ENCODE data around the gene CD300LD.
"Not testable (repeated sequence)": the region's sequence is repeated elsewhere in the genome, so short reads cannot be mapped to it uniquely, and the experiment has no call there.

CD300LD gene

DNA sequence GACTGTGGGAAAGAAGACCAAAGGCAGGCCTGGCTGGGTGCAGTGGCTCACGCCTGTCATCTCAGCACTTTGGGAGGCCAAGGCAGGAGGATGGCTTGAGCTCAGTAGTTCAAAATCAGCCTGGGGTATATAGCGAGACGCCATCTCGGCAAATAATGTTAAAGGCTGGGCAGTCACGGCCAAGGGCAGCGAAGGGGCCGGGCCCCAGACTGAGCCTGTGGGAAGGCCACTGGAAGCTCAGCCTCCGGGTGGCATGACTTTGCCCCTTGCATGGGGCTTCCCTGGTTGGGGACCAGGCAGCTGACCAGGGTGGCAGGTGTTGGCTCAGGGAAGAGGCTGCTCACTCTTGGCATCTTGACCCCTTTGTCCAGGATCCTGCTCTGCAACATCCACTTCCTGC, 14.0 kb upstream of the CD300LD start:
- no peak for DNase-seq (ENCODE audit: low read depth)

GRCh38 chr17:74605361-74605760, 13.3 kb upstream of the CD300LD start:
- DNase-seq (ENCODE audit: low read depth): no peak

DNA sequence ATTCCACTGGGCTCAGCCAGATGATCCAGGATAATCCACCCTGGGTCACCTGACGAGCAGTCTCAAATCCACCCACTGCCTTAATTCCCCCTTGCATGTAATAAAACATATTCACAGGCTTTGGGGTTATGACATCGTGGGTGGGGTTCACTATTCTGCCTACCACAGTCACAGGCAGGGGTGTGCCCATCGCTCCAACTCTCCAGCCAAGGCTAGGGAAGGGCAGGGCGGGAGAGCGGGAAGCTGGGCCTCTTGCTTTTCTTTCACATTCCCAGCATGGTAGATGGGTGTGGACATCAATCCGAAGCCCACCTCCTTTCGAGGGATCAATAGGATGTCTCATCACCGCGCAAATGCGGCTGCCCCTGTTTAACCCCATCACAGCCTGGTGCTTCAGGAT, 12.7 kb upstream of the CD300LD start:
- DNase-seq (ENCODE audit: low read depth): no peak

- DNase-seq (ENCODE audit: low read depth): no peak
Measured at GRCh38 chr17:74604200-74604599, 12.1 kb upstream of the CD300LD start.

DNA sequence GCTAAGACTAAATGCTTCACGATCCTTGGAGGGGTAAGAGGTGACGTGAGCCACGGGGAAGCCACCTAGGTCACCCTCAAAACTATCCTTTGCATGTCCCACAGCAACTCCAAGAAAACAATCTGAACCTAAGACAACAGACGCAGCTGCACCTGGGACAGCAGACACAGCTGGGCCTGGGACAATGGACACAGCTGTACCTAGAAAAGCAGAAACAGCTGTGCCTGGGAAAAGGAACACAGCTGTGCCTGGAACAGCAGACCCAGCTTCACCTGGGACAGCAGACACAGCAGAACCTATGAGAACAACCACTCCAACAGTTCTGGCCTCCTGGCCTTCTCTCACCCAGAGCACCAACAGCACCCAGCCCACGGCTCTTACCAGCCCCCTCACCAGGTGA, 11.7 kb upstream of the CD300LD start:
- DNase-seq (ENCODE audit: low read depth): no peak

GRCh38 chr17:74603037-74603635, 11.1 kb upstream of the CD300LD start:
- DNase-seq (ENCODE audit: low read depth): no peak

DNA sequence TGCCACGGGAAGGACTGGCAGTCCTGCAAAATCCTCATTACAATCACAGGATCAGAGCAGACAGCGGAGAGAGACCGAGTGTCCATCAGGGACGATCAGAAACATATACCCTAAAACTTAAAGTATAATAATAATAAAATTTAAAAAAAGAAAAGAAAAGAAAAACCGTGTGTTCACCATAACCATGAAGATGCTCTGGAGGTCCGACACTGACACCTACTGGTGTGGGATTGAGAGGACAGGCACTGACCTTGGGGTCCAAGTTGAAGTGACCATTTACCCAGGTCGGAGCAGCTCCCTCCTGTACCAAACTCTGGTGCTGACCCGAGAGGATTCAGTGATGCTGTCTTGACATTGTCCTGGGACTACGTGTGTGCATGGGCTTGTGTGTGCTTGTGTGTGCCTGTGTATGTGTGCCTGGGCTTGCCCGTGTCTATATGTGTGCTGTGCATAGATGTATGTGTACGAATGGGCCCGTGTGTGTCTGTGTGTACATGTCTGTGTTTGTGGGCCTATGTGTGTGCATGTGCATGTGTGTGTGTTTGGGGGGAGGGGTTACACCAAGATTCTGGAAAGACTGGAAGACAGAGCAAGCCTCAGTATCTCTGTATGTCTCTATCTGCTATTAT, 10.0 kb upstream of the CD300LD start:
- DNase-seq (ENCODE audit: low read depth): no peak

GRCh38 chr17:74599448-74599939, 7.4 kb upstream of the CD300LD start:
- DNase-seq (ENCODE audit: low read depth): no peak

DNA sequence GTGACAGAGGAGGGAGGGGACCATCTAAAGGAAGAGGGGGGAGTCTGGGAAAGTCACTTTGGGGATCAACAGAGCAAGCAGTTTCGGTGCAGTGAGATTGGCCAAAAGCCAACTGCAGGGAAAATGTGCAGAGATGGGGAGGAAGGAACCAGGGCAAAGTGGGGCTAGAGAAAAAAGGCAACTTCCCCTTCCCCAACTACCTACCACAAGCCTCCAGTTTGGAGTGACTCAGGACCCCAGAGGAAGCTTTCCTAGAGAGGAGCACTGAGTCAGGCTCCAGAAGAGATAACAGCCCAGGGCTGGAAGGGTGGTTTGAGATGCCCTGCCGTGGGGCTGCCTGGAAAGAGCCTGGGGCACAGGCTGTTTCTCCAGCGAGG, 6.9 kb upstream of the CD300LD start:
- no peak for DNase-seq (ENCODE audit: low read depth)

DNA sequence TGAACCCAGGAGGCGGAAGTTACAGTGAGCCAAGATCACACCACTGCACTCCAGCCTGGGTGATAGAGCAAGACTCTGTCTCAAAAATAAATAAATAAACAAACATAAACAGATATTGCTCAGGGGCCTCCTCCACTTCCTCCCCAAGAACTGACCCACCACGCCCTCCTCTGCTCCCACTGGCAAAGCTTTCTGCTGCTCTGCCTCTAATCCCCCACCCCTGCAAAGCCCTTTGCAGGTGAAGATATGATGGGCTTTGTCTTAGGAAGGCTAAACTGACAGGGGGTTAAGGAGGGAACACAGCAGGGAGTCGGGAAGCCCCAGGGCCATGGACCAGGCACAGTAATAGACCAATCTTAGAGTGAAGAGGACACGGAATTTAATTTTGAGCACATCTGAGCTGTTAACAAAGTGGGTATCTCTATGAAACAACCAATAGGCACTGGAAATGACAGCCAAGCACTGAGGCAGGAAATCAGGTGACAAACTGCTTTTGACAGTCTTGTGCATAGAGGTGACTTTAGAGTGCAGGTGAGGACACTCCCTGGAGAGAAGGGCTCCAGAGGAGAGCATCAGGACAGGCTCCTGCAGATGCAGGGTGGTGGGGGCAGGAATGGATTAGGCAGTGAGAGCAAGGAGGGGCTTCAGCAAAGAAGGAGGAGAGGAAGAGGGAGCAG, 6.4 kb upstream of the CD300LD start:
- DNase-seq (ENCODE audit: low read depth): no peak

GRCh38 chr17:74597069-74597790, 5.1 kb upstream of the CD300LD start:
- no peak for DNase-seq (ENCODE audit: low read depth)

DNA sequence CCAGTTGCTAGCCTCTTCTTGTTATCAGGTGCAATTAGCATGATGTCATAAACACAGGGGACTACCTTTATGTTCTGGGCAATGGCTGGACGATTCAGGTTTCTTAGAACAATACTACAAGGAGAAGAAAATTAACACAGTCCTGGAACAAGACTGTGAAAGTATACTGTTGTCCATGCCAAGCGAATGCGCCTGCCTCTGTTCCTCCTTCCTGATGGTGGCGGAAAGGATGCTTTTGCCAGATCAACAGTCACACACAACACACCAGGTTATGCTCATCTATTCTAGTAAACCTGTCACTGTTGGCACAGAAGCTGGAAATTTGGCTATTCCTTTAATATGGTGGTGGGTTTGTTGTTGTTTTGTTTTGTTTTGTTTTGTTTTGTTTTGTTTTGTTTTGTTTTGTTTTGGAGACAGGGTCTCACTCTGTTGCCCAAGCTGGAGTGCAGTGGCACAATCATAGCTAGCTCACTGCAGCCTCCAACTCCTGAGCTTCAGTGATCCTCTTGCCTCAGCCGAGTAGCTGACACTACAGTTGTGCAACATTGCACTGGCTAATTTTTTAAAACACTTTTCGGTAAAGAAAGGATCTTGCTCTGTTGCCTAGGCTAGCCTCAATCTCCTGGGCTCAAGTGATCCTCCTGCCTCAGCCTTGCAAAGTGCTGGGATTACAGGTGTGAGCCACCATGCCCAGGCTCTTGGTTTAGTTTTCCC, 3.1 kb upstream of the CD300LD start:
- DNase-seq (ENCODE audit: low read depth): no peak

DNA sequence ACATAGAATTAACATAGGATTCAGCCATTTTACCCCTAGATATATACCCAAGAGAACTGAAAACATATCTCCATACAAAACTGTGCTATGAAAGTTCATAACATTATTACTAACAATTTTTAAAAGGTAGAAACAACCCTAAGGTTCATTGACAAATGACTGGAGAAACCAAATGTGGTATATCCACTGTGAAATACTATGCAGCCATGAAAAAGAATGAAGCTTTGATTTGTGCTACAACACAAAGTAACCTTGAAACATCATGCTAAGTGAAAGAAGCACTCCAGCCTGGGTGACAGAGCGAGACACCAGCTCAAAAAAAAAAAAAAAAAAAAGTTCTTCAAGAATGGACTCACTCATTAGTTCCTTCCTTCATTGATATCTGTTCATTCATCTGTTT, 580 bp downstream of the CD300LD start:
- DNase-seq (ENCODE audit: low read depth): no peak

DNA sequence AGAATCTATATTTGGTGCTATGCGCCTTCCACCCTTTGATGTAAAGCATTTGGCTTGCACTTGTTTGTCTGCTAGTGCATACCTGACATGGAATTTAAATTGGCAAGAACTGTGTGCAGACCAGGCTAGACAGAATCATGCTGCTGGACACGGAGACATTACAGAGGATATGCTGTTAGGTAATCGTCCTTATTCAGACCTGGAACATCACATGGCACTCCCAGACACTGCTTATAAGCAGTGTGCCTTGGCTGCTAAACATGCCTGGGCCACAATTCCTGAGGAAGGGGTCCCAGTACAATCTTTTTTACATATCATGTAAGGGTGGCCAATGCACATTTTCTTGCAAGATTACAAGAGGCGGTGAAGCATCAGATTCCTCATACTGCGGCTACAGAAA, 6.4 kb downstream of the CD300LD start:
- DNase-seq (ENCODE audit: low read depth): no peak

GRCh38 chr17:74584292-74585060, 7.6 kb downstream of the CD300LD start:
- no peak for DNase-seq (ENCODE audit: low read depth)

GRCh38 chr17:74582633-74583032, 9.4 kb downstream of the CD300LD start:
- no peak for DNase-seq (ENCODE audit: low read depth)

GRCh38 chr17:74579900-74580299, 12.2 kb downstream of the CD300LD start:
- DNase-seq (ENCODE audit: low read depth): no peak

- DNase-seq (ENCODE audit: low read depth): no peak
Measured at GRCh38 chr17:74578979-74579378, 13.1 kb downstream of the CD300LD start.

DNA sequence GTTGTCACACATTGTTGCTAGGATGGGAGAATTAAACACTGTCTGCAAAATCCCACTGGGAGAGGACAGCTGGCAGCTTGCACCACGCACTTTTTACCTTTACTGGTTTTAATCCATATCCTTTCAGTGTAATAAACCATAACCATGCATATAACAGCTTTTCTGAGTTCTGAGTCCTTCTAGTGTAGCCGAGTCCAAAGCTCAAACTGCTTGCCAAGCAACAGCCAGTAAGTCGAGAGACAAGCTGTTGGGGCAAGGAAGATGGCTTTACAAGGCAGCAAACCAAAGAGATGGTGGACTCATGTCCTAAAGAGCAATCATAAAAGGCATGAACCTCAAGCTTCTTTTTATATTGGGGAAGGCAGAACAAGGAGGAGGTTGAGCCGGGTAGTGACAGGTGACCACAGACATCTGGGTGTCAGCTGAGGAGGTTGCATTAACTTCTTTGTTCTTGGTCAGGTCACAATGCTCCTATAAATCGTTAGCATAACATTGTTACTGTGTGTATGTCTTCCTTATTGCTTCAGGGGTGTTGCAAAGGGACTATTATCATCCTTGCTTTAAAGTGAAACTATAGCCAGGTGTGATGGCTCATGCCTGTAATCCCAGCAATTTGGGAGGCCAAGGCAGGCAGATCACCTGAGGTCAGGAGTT, 17.5 kb downstream of the CD300LD start:
- no peak for DNase-seq (ENCODE audit: low read depth)

- not testable (repeated sequence) for DNase-seq (ENCODE audit: low read depth)
Measured at GRCh38 chr17:74573635-74574034, 18.4 kb downstream of the CD300LD start.

GRCh38 chr17:74573169-74573568, 18.9 kb downstream of the CD300LD start:
- DNase-seq (ENCODE audit: low read depth): no peak

Data from stimulated activated CD8-positive, alpha-beta memory T cell treated with anti-CD3 and anti-CD28 coated beads, Interleukin-7, amount 100 ng/mL, for 24 hours (primary cell).